Keratinocyte (primary cell): ENCODE results near the gene KCNG2.

Source experiments
- CTCF ChIP-seq, 3 experiments: IDR thresholded peaks in 1 of 3; conservative IDR thresholded peaks in 1 of 3; optimal IDR thresholded peaks in 1 of 3; 2 replicates in 2 of 3; 3 replicates in 1 of 3; pipeline versions ENCODE3 to v1.5.1; 2011; ENCODE audit warnings: low read length in 3 of 3, mild to moderate bottlenecking in 3 of 3, moderate library complexity in 2 of 3, control low read depth in 1 of 3, inconsistent platforms in 1 of 3; ENCODE audit not compliant: insufficient read depth in 2 of 3; ENCODE audit errors: extremely low read depth in 1 of 3
- EZH2 ChIP-seq: IDR thresholded peaks from one replicate; pipeline ENCODE4 v1.6.1; 2012; ENCODE audit warnings: inconsistent platforms, mild to moderate bottlenecking, low read length, moderate library complexity

- TF ChIP-seq CTCF (optimal IDR thresholded peaks at IDR 0.05 in 1 of 3, IDR thresholded peaks at IDR 0.05 in 1 of 3, conservative IDR thresholded peaks at IDR 0.05 in 1 of 3; ENCODE audit: extremely low read depth in 1 of 3, insufficient read depth in 2 of 3, low read length in 3 of 3) (no peak), EZH2 (no peak)
These were observed 37.1 kb downstream of the KCNG2 start for GRCh38 chr18:79834834-79835233.
